ENCODE results near the gene CALU.

DNA sequence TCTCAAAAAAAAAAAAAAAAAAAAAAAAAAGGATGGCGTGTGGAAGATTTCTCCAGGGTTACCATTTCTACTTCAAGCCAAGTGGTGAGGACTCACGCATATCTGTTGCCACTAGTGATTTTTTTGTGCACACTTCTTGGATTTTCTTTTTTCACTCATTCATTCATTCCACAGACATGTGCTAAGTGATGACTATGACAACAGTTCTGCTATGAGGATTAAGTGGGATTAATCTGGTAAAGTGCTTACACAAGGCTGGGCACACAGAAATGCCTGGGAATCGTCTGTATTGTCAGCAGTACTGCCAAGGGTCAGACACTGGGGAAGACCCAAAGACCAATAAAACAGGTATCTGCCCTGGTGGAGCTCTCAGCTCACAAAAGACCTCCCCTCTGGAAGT lies 42.7 kb downstream of the CALU start:
- TF ChIP-seq POLR2AphosphoS5 (IDR thresholded peaks at IDR 0.05) (no peak), POLR2A (IDR thresholded peaks at IDR 0.05) (no peak)
- TF ChIP-seq, protein P1, sequence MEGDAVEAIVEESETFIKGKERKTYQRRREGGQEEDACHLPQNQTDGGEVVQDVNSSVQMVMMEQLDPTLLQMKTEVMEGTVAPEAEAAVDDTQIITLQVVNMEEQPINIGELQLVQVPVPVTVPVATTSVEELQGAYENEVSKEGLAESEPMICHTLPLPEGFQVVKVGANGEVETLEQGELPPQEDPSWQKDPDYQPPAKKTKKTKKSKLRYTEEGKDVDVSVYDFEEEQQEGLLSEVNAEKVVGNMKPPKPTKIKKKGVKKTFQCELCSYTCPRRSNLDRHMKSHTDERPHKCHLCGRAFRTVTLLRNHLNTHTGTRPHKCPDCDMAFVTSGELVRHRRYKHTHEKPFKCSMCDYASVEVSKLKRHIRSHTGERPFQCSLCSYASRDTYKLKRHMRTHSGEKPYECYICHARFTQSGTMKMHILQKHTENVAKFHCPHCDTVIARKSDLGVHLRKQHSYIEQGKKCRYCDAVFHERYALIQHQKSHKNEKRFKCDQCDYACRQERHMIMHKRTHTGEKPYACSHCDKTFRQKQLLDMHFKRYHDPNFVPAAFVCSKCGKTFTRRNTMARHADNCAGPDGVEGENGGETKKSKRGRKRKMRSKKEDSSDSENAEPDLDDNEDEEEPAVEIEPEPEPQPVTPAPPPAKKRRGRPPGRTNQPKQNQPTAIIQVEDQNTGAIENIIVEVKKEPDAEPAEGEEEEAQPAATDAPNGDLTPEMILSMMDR (IDR thresholded peaks at IDR 0.05): no peak
